Activated CD8-positive, alpha-beta memory T cell treated with anti-CD3 and anti-CD28 coated beads for 1 hour (primary cell): ENCODE data around the gene COL21A1.
"Not testable (repeated sequence)": the region's sequence is repeated elsewhere in the genome, so short reads cannot be mapped to it uniquely, and the experiment has no call there.

ENCODE experiments used
- DNase-seq, 2 donors: peaks; one replicate each; pipeline ENCODE4 v3.0.0-alpha.2; 2020; ENCODE audit warnings: low read depth in 1 of 2; ENCODE audit errors: extremely low read depth in 1 of 2

Gene COL21A1

GRCh38 chr6:56022678-56023077, 224.7 kb downstream of the COL21A1 start:
- no peak for DNase-seq

GRCh38 chr6:56021943-56022342, 225.4 kb downstream of the COL21A1 start:
- DNase-seq: no peak

GRCh38 chr6:56019973-56020372, 227.4 kb downstream of the COL21A1 start:
- no peak for DNase-seq

GRCh38 chr6:56017198-56017597, 230.2 kb downstream of the COL21A1 start:
- no peak for DNase-seq

GRCh38 chr6:56014039-56014438, 233.3 kb downstream of the COL21A1 start:
- DNase-seq: not testable (repeated sequence)

GRCh38 chr6:56009636-56010035, 237.7 kb downstream of the COL21A1 start:
- DNase-seq: no peak
